ENCODE data around the gene MCC.

The MCC gene

GRCh38 chr5:113225259-113225658, 263.0 kb downstream of the MCC start:
- POLR2A ChIA-PET (ENCODE audit: low non-redundant PET): no interaction called here

GRCh38 chr5:113224605-113225065, 263.6 kb downstream of the MCC start:
- POLR2A ChIA-PET (ENCODE audit: low non-redundant PET): no interaction called here
- H3K27ac ChIP-seq: no peak overlapping the region
- no peak for TF ChIP-seq CTCF (conservative IDR thresholded peaks at IDR 0.05; ENCODE audit: low read depth)
- no peak for DNase-seq (ENCODE audit: low spot score)
- CTCF ChIA-PET: interaction anchor here (0.7 kb wide), 1 partner anchor 12 kb away, joined by 3 read pairs; no protein-coding TSS in a partner anchor

More at GRCh38 chr5:113225259-113225658, 263.0 kb downstream of the MCC start:
- H3K27ac ChIP-seq: no peak overlapping the region
- no peak for DNase-seq (ENCODE audit: low spot score)
- no peak for TF ChIP-seq CTCF (conservative IDR thresholded peaks at IDR 0.05; ENCODE audit: low read depth)
- CTCF ChIA-PET: no interaction called here

- no peak for TF ChIP-seq CTCF (conservative IDR thresholded peaks at IDR 0.05; ENCODE audit: low read depth)
- ChIA-PET CTCF (interaction anchor here (0.7 kb wide), 1 partner anchor 11 kb away, joined by 3 read pairs; no protein-coding TSS in a partner anchor), POLR2A (ENCODE audit: low non-redundant PET) (no interaction called here)
- no peak for DNase-seq (ENCODE audit: low spot score)
- no peak overlapping the region for H3K27ac ChIP-seq
Observed at GRCh38 chr5:113223831-113224604, 264.2 kb downstream of the MCC start.

GRCh38 chr5:113223315-113223714, 264.9 kb downstream of the MCC start:
- no peak for TF ChIP-seq CTCF (conservative IDR thresholded peaks at IDR 0.05; ENCODE audit: low read depth)
- no peak overlapping the region for H3K27ac ChIP-seq
- DNase-seq (ENCODE audit: low spot score): no peak
- ChIA-PET POLR2A (ENCODE audit: low non-redundant PET) (no interaction called here), CTCF (no interaction called here)

- no peak for DNase-seq (ENCODE audit: low spot score)
- ChIA-PET POLR2A (ENCODE audit: low non-redundant PET) (no interaction called here), CTCF (interaction anchor here (0.6 to 1.4 kb wide), 2 partner anchors 225 to 288 kb away, joined by 3 to 4 read pairs; no protein-coding TSS in a partner anchor)
- TF ChIP-seq CTCF (conservative IDR thresholded peaks at IDR 0.05; ENCODE audit: low read depth): no peak
- H3K27ac ChIP-seq: no peak overlapping the region
Observed at GRCh38 chr5:113221294-113222176, 266.7 kb downstream of the MCC start.

GRCh38 chr5:113219695-113220094, 268.6 kb downstream of the MCC start:
- POLR2A ChIA-PET (ENCODE audit: low non-redundant PET): no interaction called here
- CTCF ChIA-PET: interaction anchor here (0.6 kb wide), 1 partner anchor 17 kb away, joined by 6 read pairs; no protein-coding TSS in a partner anchor
- no peak for TF ChIP-seq CTCF (conservative IDR thresholded peaks at IDR 0.05; ENCODE audit: low read depth)
- no peak for DNase-seq (ENCODE audit: low spot score)
- H3K27ac ChIP-seq: no peak overlapping the region
